Stromal cell of bone marrow (primary cell): ENCODE measurements around the gene ZMYM4.
A peak's percentile ranks its signal among the peaks of the same experiment; 100 is the strongest.
"Not testable (repeated sequence)": the region's sequence is repeated elsewhere in the genome, so short reads cannot be mapped to it uniquely, and the experiment has no call there.

ENCODE experiments used
- DNase-seq: peaks from one replicate; pipeline ENCODE4 v3.0.0-alpha.2; 2012; ENCODE audit warnings: low read depth

Gene ZMYM4

GRCh38 chr1:35454176-35454575 is 185.7 kb downstream of the ZMYM4 start:
- no peak for DNase-seq

GRCh38 chr1:35454616-35455015 is 186.1 kb downstream of the ZMYM4 start:
- peak; percentile 81 for DNase-seq

- no peak for DNase-seq
These were observed 192.3 kb downstream of the ZMYM4 start for GRCh38 chr1:35460796-35461195.

- DNase-seq = no peak
These were observed 193.6 kb downstream of the ZMYM4 start for GRCh38 chr1:35461966-35462651.

GRCh38 chr1:35463232-35463631 is 194.7 kb downstream of the ZMYM4 start:
- no peak for DNase-seq

GRCh38 chr1:35463749-35464148 is 195.2 kb downstream of the ZMYM4 start:
- DNase-seq = not testable (repeated sequence)

GRCh38 chr1:35466120-35466519 is 197.6 kb downstream of the ZMYM4 start:
- no peak for DNase-seq

- no peak for DNase-seq
These were observed 202.6 kb downstream of the ZMYM4 start for GRCh38 chr1:35470977-35471613.
